GM12878 (cell line): ENCODE data around the gene NPC1. TPM values are rescaled to one million over a fixed set of nuclear protein-coding genes. Genes with fewer than 3 reads are reported as not detected.

Experiments used
- CEBPB ChIP-seq, 2 experiments: fragments of 150-350 bp in 1 of 2; IDR thresholded peaks; 2 replicates each; pipeline ENCODE4 v1.6.1; 2012 to 2014; ENCODE audit warnings: low read depth in 2 of 2, low read length in 2 of 2, borderline replicate concordance in 1 of 2, inconsistent platforms in 1 of 2
- MEF2A ChIP-seq: IDR thresholded peaks from 2 replicates; pipeline ENCODE4 v1.6.1; 2011; ENCODE audit warnings: low read depth, mild to moderate bottlenecking, low read length, moderate library complexity; ENCODE audit not compliant: insufficient read depth
- MEF2B ChIP-seq: fragments of 450-650 bp; IDR thresholded peaks from 2 replicates; pipeline ENCODE4 v1.6.1; 2018; ENCODE audit warnings: mild to moderate bottlenecking, moderate library complexity; ENCODE audit not compliant: partially characterized antibody, poor library complexity, severe bottlenecking
- MLLT1 ChIP-seq: fragments of 450-650 bp; IDR thresholded peaks from 2 replicates; pipeline ENCODE4 v1.6.1; 2016; ENCODE audit warnings: mild to moderate bottlenecking
- MTA3 ChIP-seq: IDR thresholded peaks from 2 replicates; pipeline ENCODE4 v1.6.1; 2012; ENCODE audit warnings: low read length, inconsistent platforms, borderline replicate concordance
- MYC ChIP-seq: IDR thresholded peaks from 2 replicates; pipeline ENCODE4 v1.6.1; 2011; ENCODE audit warnings: mild to moderate bottlenecking, low read length, moderate library complexity, inconsistent platforms; ENCODE audit not compliant: insufficient read depth, insufficient replicate concordance, insufficient read length, severe bottlenecking
- NBN ChIP-seq: fragments of 450-650 bp; IDR thresholded peaks from 2 replicates; pipeline ENCODE4 v1.6.1; 2016
- NFYA ChIP-seq: IDR thresholded peaks from 2 replicates; pipeline ENCODE4 v1.6.1; 2011; ENCODE audit warnings: low read depth, mild to moderate bottlenecking, low read length, improper control_type of control experiment, borderline replicate concordance
- NR2F1 ChIP-seq: fragments of 450-650 bp; conservative IDR thresholded peaks from 2 replicates; pipeline ENCODE4 v1.6.1; 2017; ENCODE audit warnings: mild to moderate bottlenecking
- NRF1 ChIP-seq: conservative IDR thresholded peaks from 2 replicates; pipeline ENCODE4 v1.6.1; 2011; ENCODE audit warnings: mild to moderate bottlenecking, low read depth, low read length, improper control_type of control experiment
- PAX5 ChIP-seq: IDR thresholded peaks from 2 replicates; pipeline ENCODE4 v1.6.1; 2011; ENCODE audit warnings: low read depth, low read length, borderline replicate concordance
- POLR2A ChIP-seq: IDR thresholded peaks from 2 replicates; pipeline ENCODE4 v1.6.1; 2011; ENCODE audit warnings: low read depth, mild to moderate bottlenecking, low read length
- RAD21 ChIP-seq: IDR thresholded peaks from 2 replicates; pipeline ENCODE4 v1.6.1; 2011; ENCODE audit warnings: mild to moderate bottlenecking, low read depth, low read length, moderate library complexity; ENCODE audit not compliant: insufficient read depth
- RCOR1 ChIP-seq: conservative IDR thresholded peaks from 2 replicates; pipeline ENCODE4 v1.6.1; 2012; ENCODE audit warnings: low read depth, low read length, improper control_type of control experiment
- SMAD5 ChIP-seq: IDR thresholded peaks from 2 replicates; pipeline ENCODE4 v1.6.1; 2016; ENCODE audit warnings: antibody characterized with exemption, low read depth
- SMC3 ChIP-seq: IDR thresholded peaks from 2 replicates; pipeline ENCODE4 v1.6.1; 2011; ENCODE audit warnings: low read length, improper control_type of control experiment, borderline replicate concordance
- SREBF1 ChIP-seq: IDR thresholded peaks from 2 replicates; pipeline ENCODE4 v1.6.1; 2012; ENCODE audit warnings: mild to moderate bottlenecking, low read length
- SUPT20H ChIP-seq: IDR thresholded peaks from 2 replicates; pipeline ENCODE4 v1.6.1; 2011; ENCODE audit warnings: low read depth, mild to moderate bottlenecking, low read length, moderate library complexity, borderline replicate concordance; ENCODE audit not compliant: control insufficient read depth
- TAF1 ChIP-seq: IDR thresholded peaks from 2 replicates; pipeline ENCODE4 v1.6.1; 2011; ENCODE audit warnings: mild to moderate bottlenecking, low read depth, low read length, borderline replicate concordance
- TBL1XR1 ChIP-seq: IDR thresholded peaks from 2 replicates; pipeline ENCODE4 v1.6.1; 2012; ENCODE audit warnings: low read depth, low read length, improper control_type of control experiment
- TCF7 ChIP-seq: IDR thresholded peaks from 2 replicates; pipeline ENCODE4 v1.6.1; 2014; ENCODE audit warnings: antibody characterized with exemption, borderline replicate concordance
- WRNIP1 ChIP-seq: IDR thresholded peaks from 2 replicates; pipeline ENCODE4 v1.6.1; 2011; ENCODE audit warnings: low read depth, low read length, improper control_type of control experiment, borderline replicate concordance
- YY1 ChIP-seq: IDR thresholded peaks from 2 replicates; pipeline ENCODE4 v1.6.1; 2011; ENCODE audit warnings: low read depth, mild to moderate bottlenecking, low read length
- ZBED1 ChIP-seq: IDR thresholded peaks from 2 replicates; pipeline ENCODE4 v1.6.1; 2016; ENCODE audit warnings: borderline replicate concordance
- ZNF274 ChIP-seq: IDR thresholded peaks from one replicate; pipeline ENCODE4 v1.8.0; 2011; ENCODE audit not compliant: insufficient read length, insufficient read depth
- ZSCAN29 ChIP-seq: fragments of 450-650 bp; IDR thresholded peaks from 2 replicates; pipeline ENCODE4 v1.6.1; 2017; ENCODE audit warnings: mild to moderate bottlenecking, moderate library complexity
- polyA plus RNA-seq, 11 experiments: library from polyadenylated mRNA; depleted of rRNA in 4 of 11; unstranded in 6 of 11; stranded (reverse) in 5 of 11; fragments of >200 nt; fragmentation: Nextera tagmentation in 4 of 11; fragmentation: Illumina TruSeq in 1 of 11; extraction: Ambion mirVana in 4 of 11; extraction: Trizol in 1 of 11; gene quantifications; 1 replicate in 1 of 11; 2 replicates in 10 of 11; pipeline versions ENCODE4 v1.2.1 to v1.2.3, GENCODE V29; 2011 to 2016; ENCODE audit warnings: inconsistent platforms in 2 of 11, missing spikeins in 2 of 11, low read depth in 1 of 11
- total RNA-seq, 4 experiments: library from RNA; depleted of rRNA in 3 of 4; stranded (reverse); fragments of >200 nt in 3 of 4; fragmentation: Illumina TruSeq in 1 of 4; extraction: Trizol in 1 of 4; gene quantifications; 2 replicates each; pipeline versions ENCODE4 v1.2.1 to v1.2.3, GENCODE V29; 2013 to 2021
- TF ChIP-seq, protein P1 (sequence below): fragments of 450-650 bp; IDR thresholded peaks from 2 replicates; pipeline ENCODE4 v1.6.1; 2016; ENCODE audit warnings: mild to moderate bottlenecking, moderate library complexity, borderline replicate concordance

Gene NPC1
- total and polyA plus RNA-seq, 10 of the 15 experiments (the other 5 are each of a cell fraction or from before 2014, with no cell fraction given): 10.1 to 45.2 (median 19.4) TPM

DNA sequence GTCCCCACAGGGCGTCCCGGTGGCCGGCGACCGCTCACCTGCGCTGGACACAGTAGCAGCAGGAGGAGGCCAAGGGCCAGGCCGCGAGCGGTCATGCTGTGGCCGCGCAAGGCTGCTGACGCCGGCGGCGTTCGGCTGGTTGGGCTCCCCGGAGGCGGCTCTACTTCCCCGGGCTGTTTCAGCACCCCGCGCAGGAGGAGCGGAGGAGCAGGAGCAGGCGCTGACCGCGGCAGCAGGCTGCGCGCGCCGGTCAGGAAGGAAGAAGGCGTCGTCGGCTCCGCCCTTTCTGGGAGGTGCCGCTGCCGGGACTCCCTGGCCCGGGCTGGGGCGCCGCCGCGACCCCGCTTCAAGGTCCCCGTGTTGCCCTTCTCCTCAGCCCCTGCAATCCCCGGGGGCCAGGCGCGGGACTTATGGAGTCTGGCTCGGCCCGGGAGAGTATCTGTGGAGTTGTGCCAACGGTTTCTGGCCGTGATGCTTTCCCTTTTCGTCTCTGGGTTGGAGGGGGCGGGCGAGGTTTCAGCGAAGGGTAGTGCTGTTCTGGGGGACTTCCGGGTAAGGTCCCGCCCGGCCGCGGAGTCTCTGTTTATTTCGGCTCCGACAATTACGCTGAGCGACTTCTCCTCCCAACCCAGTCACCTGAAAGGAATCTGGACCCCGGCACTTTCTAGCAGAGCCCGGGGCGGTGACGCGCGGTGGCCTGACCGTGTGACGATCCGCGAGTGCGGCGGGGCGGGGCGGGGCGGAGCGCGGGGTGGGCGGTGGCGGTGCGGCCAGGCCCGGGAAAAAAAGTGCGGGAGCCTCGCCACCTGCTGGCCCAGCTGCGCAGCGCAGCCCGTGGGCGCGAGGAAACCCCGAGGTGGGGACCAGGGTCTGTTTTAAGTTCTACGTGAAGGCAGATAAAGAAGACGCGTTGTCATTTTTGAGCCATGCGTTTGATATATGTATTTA is at the start of gene NPC1 (continued):
- TF ChIP-seq PAX5: no peak
- no peak for TF ChIP-seq NFYA
- peak; percentile 79 for TF ChIP-seq NBN
- TF ChIP-seq MYC: no peak
- no peak for TF ChIP-seq RCOR1
- no peak; the same call in 1 of the 2 replicates for TF ChIP-seq ZSCAN29
- TF ChIP-seq YY1: peak; percentile 75
- TF ChIP-seq MLLT1: peak; percentile 68
- TF ChIP-seq MEF2A: no peak
- TF ChIP-seq SMAD5: peak; percentile 76
- TF ChIP-seq RAD21: peak; percentile 65
- no peak for TF ChIP-seq ZNF274
- TF ChIP-seq SMC3: peak; percentile 67
- peak; percentile 50; the same call in 1 of the 2 replicates for TF ChIP-seq NR2F1
- TF ChIP-seq MTA3: no peak
- TF ChIP-seq WRNIP1: no peak
- TF ChIP-seq, protein P1, sequence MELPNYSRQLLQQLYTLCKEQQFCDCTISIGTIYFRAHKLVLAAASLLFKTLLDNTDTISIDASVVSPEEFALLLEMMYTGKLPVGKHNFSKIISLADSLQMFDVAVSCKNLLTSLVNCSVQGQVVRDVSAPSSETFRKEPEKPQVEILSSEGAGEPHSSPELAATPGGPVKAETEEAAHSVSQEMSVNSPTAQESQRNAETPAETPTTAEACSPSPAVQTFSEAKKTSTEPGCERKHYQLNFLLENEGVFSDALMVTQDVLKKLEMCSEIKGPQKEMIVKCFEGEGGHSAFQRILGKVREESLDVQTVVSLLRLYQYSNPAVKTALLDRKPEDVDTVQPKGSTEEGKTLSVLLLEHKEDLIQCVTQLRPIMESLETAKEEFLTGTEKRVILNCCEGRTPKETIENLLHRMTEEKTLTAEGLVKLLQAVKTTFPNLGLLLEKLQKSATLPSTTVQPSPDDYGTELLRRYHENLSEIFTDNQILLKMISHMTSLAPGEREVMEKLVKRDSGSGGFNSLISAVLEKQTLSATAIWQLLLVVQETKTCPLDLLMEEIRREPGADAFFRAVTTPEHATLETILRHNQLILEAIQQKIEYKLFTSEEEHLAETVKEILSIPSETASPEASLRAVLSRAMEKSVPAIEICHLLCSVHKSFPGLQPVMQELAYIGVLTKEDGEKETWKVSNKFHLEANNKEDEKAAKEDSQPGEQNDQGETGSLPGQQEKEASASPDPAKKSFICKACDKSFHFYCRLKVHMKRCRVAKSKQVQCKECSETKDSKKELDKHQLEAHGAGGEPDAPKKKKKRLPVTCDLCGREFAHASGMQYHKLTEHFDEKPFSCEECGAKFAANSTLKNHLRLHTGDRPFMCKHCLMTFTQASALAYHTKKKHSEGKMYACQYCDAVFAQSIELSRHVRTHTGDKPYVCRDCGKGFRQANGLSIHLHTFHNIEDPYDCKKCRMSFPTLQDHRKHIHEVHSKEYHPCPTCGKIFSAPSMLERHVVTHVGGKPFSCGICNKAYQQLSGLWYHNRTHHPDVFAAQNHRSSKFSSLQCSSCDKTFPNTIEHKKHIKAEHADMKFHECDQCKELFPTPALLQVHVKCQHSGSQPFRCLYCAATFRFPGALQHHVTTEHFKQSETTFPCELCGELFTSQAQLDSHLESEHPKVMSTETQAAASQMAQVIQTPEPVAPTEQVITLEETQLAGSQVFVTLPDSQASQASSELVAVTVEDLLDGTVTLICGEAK: peak; percentile 34; the same call in 1 of the 2 replicates
- TF ChIP-seq TBL1XR1: peak; percentile 49
- TF ChIP-seq ZBED1: no peak
- TF ChIP-seq MEF2B: peak; percentile 65
- TF ChIP-seq SUPT20H: no peak
- TF ChIP-seq POLR2A: peak; percentile 93
- peak; percentile 55 for TF ChIP-seq NRF1
- TF ChIP-seq TAF1: peak; percentile 51; the same call in 1 of the 2 replicates
- TF ChIP-seq TCF7: no peak
- no peak for TF ChIP-seq CEBPB (IDR thresholded peaks at IDR 0.05; ENCODE audit: borderline replicate concordance in 1 of 2, low read depth in 2 of 2, low read length in 2 of 2)
- TF ChIP-seq SREBF1: peak; percentile 61; the same call in 1 of the 2 replicates
